ENCODE data around the gene ARHGAP45.
"Not testable (repeated sequence)": the region's sequence is repeated elsewhere in the genome, so short reads cannot be mapped to it uniquely, and the experiment has no call there.

The ARHGAP45 gene

GRCh38 chr19:1106841-1107660 lies 40.1 kb downstream of the ARHGAP45 start:
- no peak for DNase-seq

- no peak for DNase-seq
Observed at GRCh38 chr19:1107661-1108261, 40.8 kb downstream of the ARHGAP45 start.

GRCh38 chr19:1108291-1109031 lies 41.5 kb downstream of the ARHGAP45 start:
- DNase-seq, result no peak

GRCh38 chr19:1109032-1109551 lies 42.1 kb downstream of the ARHGAP45 start:
- no peak for DNase-seq

- no peak for DNase-seq
Observed at GRCh38 chr19:1109697-1110671, 43.0 kb downstream of the ARHGAP45 start.

GRCh38 chr19:1110809-1111640 lies 44.1 kb downstream of the ARHGAP45 start:
- DNase-seq, result no peak

- DNase-seq, result no peak
Observed at GRCh38 chr19:1111641-1112267, 44.8 kb downstream of the ARHGAP45 start.

- DNase-seq, result no peak
Observed at GRCh38 chr19:1112268-1113029, 45.5 kb downstream of the ARHGAP45 start.

GRCh38 chr19:1113030-1113985 lies 46.3 kb downstream of the ARHGAP45 start:
- no peak for DNase-seq

GRCh38 chr19:1113986-1114483 lies 47.1 kb downstream of the ARHGAP45 start:
- no peak for DNase-seq

- DNase-seq, result not testable (repeated sequence)
Observed at GRCh38 chr19:1114728-1115127, 47.8 kb downstream of the ARHGAP45 start.

GRCh38 chr19:1115646-1116420 lies 48.9 kb downstream of the ARHGAP45 start:
- no peak for DNase-seq

GRCh38 chr19:1116726-1117581 lies 50.0 kb downstream of the ARHGAP45 start:
- no peak for DNase-seq

GRCh38 chr19:1117654-1118053 lies 50.7 kb downstream of the ARHGAP45 start:
- no peak for DNase-seq

- no peak for DNase-seq
Observed at GRCh38 chr19:1118999-1119398, 52.0 kb downstream of the ARHGAP45 start.

- DNase-seq, result no peak
Observed at GRCh38 chr19:1119475-1120217, 52.7 kb downstream of the ARHGAP45 start.

Data from cortex of kidney (tissue), 1 donor.